ENCODE data around the gene RHO. TPM values are rescaled to one million over a fixed set of nuclear protein-coding genes. Genes with fewer than 3 reads are reported as not detected.

Gene RHO
- total RNA-seq, 2 experiments from 2014 or later = not detected

DNA sequence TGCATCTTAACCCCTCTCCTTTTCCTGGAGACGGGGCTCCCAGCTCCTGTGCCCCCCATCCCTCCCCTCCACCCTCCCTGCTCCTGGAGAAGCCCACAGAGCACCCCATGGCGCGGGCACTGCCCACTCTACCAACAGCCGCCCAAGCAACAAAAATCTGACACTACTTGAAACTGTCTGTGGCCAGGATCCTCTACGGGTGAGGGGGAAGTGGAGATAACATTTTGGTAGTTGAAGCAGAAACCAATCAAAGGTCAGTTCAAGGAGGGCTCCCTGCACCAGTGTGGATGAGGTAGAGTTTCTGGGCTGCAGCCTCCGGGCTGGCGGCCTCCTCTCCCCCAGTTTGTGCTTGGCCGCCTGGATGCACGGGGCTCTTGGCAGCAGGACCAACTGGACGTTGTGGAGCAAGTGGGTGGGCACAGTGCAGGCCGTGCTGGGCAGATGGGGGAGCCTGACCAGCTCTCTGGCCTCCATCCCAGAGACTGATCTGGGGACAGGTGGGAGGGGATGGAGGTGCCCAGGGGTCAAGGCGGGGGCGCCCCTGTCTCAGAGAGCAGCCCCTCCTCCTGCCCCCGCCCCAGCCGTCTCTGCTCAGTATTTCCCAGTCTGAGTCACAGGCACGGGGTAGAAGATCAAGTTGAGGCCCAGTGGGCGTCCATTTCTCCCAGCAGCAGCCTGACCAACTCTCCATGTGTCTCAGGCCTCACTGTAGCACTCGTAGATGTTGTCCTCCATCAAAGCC lies 27.3 kb downstream of the RHO start:
- Mint-ChIP-seq H3K9me3 (no peaks in the 10 kb centered on the region), H3K4me3 (no peak overlapping the region), H3K27me3 (no peaks in the 10 kb centered on the region), H3K36me3 (ENCODE audit: low read depth) (no peaks in the 10 kb centered on the region), H3K4me1 (ENCODE audit: low read depth) (peaks cover 16% of the 10 kb centered on the region), H3K27ac (no peak overlapping the region)
- intact Hi-C loops (cut with DNase I, micrococcal nuclease) = no loop called here
- POLR2A ChIA-PET = no interaction called here
- Histone ChIP-seq H3K4me1 (ENCODE audit: insufficient read depth, low read length) (peaks cover 24% of the 10 kb centered on the region), H3K27ac (ENCODE audit: low read depth in 1 of 2, low read length in 2 of 2) (no peak overlapping the region), H3K4me3 (ENCODE audit: low read length) (no peak overlapping the region), H3K36me3 (ENCODE audit: insufficient read depth, low read length) (no peaks in the 10 kb centered on the region), H3K27me3 (ENCODE audit: control insufficient read depth in 1 of 2, insufficient read depth in 2 of 2, low read length in 2 of 2) (no peaks in the 10 kb centered on the region), H3K9me3 (ENCODE audit: control insufficient read depth in 1 of 2, insufficient read depth in 1 of 2, low read length in 2 of 2) (no peaks in the 10 kb centered on the region)
- DNase-seq = no peak
- TF ChIP-seq, protein P1, sequence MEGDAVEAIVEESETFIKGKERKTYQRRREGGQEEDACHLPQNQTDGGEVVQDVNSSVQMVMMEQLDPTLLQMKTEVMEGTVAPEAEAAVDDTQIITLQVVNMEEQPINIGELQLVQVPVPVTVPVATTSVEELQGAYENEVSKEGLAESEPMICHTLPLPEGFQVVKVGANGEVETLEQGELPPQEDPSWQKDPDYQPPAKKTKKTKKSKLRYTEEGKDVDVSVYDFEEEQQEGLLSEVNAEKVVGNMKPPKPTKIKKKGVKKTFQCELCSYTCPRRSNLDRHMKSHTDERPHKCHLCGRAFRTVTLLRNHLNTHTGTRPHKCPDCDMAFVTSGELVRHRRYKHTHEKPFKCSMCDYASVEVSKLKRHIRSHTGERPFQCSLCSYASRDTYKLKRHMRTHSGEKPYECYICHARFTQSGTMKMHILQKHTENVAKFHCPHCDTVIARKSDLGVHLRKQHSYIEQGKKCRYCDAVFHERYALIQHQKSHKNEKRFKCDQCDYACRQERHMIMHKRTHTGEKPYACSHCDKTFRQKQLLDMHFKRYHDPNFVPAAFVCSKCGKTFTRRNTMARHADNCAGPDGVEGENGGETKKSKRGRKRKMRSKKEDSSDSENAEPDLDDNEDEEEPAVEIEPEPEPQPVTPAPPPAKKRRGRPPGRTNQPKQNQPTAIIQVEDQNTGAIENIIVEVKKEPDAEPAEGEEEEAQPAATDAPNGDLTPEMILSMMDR (IDR thresholded peaks at IDR 0.05) = no peak
- ATAC-seq (ENCODE audit: poor library complexity) = no peak
- CTCF ChIA-PET = no interaction called here

DNA sequence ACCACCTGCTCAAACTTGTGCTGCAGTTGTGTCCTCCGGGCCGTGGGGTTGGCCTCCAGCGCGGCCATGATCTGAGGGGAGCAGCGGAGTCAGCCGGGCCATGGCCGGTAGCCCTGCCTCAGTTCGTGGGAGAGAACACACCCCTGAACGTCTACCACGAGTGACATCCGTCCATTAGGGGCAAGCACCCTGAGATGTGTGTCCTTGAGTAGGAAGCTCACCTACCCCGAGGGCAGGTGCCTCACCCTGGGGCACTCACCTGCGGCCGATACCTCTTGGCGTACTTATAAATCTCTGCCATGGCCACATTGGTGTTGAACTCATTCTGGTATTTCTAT lies 27.9 kb downstream of the RHO start:
- intact Hi-C loops (cut with DNase I, micrococcal nuclease) = no loop called here
- no peak overlapping the region for H3K4me3 Mint-ChIP-seq

DNA sequence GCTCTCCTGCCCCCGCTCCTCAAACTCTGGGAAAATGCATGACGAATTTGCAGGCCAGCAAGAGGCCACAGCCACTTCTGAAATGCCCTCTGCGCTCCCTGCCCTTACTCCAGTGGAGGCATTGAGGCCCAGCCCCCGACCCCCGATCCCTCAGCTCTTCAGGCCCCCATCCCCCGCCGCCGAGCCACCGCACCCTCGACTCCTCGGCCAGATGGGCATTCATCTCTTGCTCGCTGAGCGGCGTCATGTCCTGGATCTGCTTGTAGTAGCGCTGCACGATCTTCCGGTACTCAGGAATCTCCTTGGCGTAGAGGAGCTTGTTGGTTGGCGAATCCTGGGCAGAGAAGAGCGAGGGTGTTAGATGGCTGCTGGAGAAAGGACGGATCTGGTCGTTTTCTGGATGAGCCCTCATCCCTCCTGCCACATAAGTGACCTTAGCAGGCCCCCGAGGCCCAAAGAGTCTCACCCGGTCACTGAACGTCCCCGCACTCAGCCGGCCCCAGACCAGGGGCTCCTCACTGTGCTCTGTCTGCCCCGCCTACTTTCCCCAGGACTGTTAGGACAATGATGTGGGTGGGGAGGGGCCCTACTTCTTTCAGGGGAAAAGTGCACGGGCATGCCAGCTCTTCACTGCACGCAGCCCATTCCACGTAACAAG lies 28.6 kb downstream of the RHO start:
- Histone ChIP-seq H3K36me3 (ENCODE audit: insufficient read depth, low read length) (no peaks in the 10 kb centered on the region), H3K27me3 (ENCODE audit: control insufficient read depth in 1 of 2, insufficient read depth in 2 of 2, low read length in 2 of 2) (no peaks in the 10 kb centered on the region), H3K9me3 (ENCODE audit: control insufficient read depth in 1 of 2, insufficient read depth in 1 of 2, low read length in 2 of 2) (no peaks in the 10 kb centered on the region), H3K4me1 (ENCODE audit: insufficient read depth, low read length) (peaks cover 24% of the 10 kb centered on the region), H3K4me3 (ENCODE audit: low read length) (no peak overlapping the region), H3K27ac (ENCODE audit: low read depth in 1 of 2, low read length in 2 of 2) (no peak overlapping the region)
- ATAC-seq (ENCODE audit: poor library complexity) (no peak), DNase-seq (no peak)
- Mint-ChIP-seq H3K36me3 (ENCODE audit: low read depth) (no peaks in the 10 kb centered on the region), H3K27me3 (no peaks in the 10 kb centered on the region), H3K4me1 (ENCODE audit: low read depth) (peaks cover 16% of the 10 kb centered on the region), H3K4me3 (no peak overlapping the region), H3K27ac (no peak overlapping the region), H3K9me3 (no peaks in the 10 kb centered on the region)
- TF ChIP-seq, protein P1 (IDR thresholded peaks at IDR 0.05) = no peak
- ChIA-PET CTCF (no interaction called here), POLR2A (no interaction called here)
- intact Hi-C loops (cut with DNase I, micrococcal nuclease) = no loop called here

More for the DNA sequence above, 27.9 kb downstream of the RHO start:
- Mint-ChIP-seq H3K27ac (no peak overlapping the region), H3K36me3 (ENCODE audit: low read depth) (no peaks in the 10 kb centered on the region), H3K9me3 (no peaks in the 10 kb centered on the region), H3K27me3 (no peaks in the 10 kb centered on the region), H3K4me1 (ENCODE audit: low read depth) (peaks cover 16% of the 10 kb centered on the region)
- no peak for ATAC-seq (ENCODE audit: poor library complexity)
- ChIA-PET POLR2A (no interaction called here), CTCF (no interaction called here)
- TF ChIP-seq, protein P1 (IDR thresholded peaks at IDR 0.05) = no peak
- Histone ChIP-seq H3K36me3 (ENCODE audit: insufficient read depth, low read length) (no peaks in the 10 kb centered on the region), H3K27ac (ENCODE audit: low read depth in 1 of 2, low read length in 2 of 2) (no peak overlapping the region), H3K27me3 (ENCODE audit: control insufficient read depth in 1 of 2, insufficient read depth in 2 of 2, low read length in 2 of 2) (no peaks in the 10 kb centered on the region), H3K4me3 (ENCODE audit: low read length) (no peak overlapping the region), H3K4me1 (ENCODE audit: insufficient read depth, low read length) (peaks cover 24% of the 10 kb centered on the region), H3K9me3 (ENCODE audit: control insufficient read depth in 1 of 2, insufficient read depth in 1 of 2, low read length in 2 of 2) (no peaks in the 10 kb centered on the region)
- no peak for DNase-seq
